Neural progenitor cell (in vitro differentiated cells): ENCODE results near the gene ZCCHC7. TPM values are rescaled to one million over a fixed set of nuclear protein-coding genes. Genes with fewer than 3 reads are reported as not detected.

Experiments
- DNase-seq: peaks from one replicate; pipeline ENCODE4 v3.0.0-alpha.2; 2016; ENCODE audit warnings: low spot score
- H2AFZ ChIP-seq: fragments of 200-600 bp; sonication (generic); replicated peaks from 2 replicates; pipeline ENCODE4 v1.6.1; 2016; ENCODE audit warnings: antibody characterized with exemption
- H3F3A ChIP-seq: fragments of 200-600 bp; sonication (generic); 2 replicates; pipeline ENCODE4 v1.6.1; 2016; ENCODE audit warnings: antibody characterized with exemption, low read depth
- H3K27ac ChIP-seq: fragments of 200-600 bp; sonication (generic); 2 replicates; pipeline ENCODE4 v1.5.1; 2016; ENCODE audit warnings: mild to moderate bottlenecking
- H3K27me3 ChIP-seq: fragments of 200-600 bp; sonication (generic); 2 replicates; pipeline ENCODE4 v1.6.1; 2016; ENCODE audit warnings: mild to moderate bottlenecking, moderate library complexity
- H3K36me3 ChIP-seq: fragments of 200-600 bp; sonication (generic); 2 replicates; pipeline ENCODE4 v1.5.1; 2016
- H3K4me1 ChIP-seq: fragments of 200-600 bp; sonication (generic); 2 replicates; pipeline ENCODE4 v1.6.1; 2016; ENCODE audit warnings: mixed run types
- H3K4me2 ChIP-seq: fragments of 200-600 bp; sonication (generic); 2 replicates; pipeline ENCODE4 v1.6.1; 2016
- H3K4me3 ChIP-seq: fragments of 200-600 bp; sonication (generic); 2 replicates; pipeline ENCODE4 v1.5.1; 2016
- H3K79me2 ChIP-seq: fragments of 200-600 bp; sonication (generic); 2 replicates; pipeline ENCODE4 v1.6.1; 2016; ENCODE audit warnings: low read depth
- H3K9ac ChIP-seq: fragments of 200-600 bp; sonication (generic); 2 replicates; pipeline ENCODE4 v1.6.1; 2016
- H3K9me3 ChIP-seq: fragments of 200-600 bp; sonication (generic); 2 replicates; pipeline ENCODE4 v1.5.1; 2016; ENCODE audit warnings: low read depth
- H4K20me1 ChIP-seq: fragments of 200-600 bp; sonication (generic); 2 replicates; pipeline ENCODE4 v1.6.1; 2016; ENCODE audit warnings: low read depth
- H3K27ac Mint-ChIP-seq: 3 replicates; pipeline ENCODE4 v1.8.0; 2021; ENCODE audit warnings: mixed read lengths
- H3K27me3 Mint-ChIP-seq: 2 replicates; pipeline ENCODE4 v1.8.0; 2022; ENCODE audit warnings: low read depth, mild to moderate bottlenecking, inconsistent platforms, moderate library complexity, mixed read lengths; ENCODE audit not compliant: insufficient read depth
- H3K36me3 Mint-ChIP-seq: 3 replicates; pipeline ENCODE4 v1.8.0; 2021; ENCODE audit warnings: mixed read lengths
- H3K4me1 Mint-ChIP-seq: 3 replicates; pipeline ENCODE4 v1.8.0; 2021; ENCODE audit warnings: mixed read lengths
- H3K4me3 Mint-ChIP-seq: 3 replicates; pipeline ENCODE4 v1.8.0; 2021; ENCODE audit warnings: mild to moderate bottlenecking, moderate library complexity, mixed read lengths
- H3K9me3 Mint-ChIP-seq: 3 replicates; pipeline ENCODE4 v1.8.0; 2020; ENCODE audit warnings: mixed read lengths
- EZH2 ChIP-seq: fragments of 200-600 bp; sonication (generic); IDR thresholded peaks from 2 replicates; pipeline ENCODE4 v1.6.1; 2017; ENCODE audit warnings: antibody characterized with exemption, mild to moderate bottlenecking, moderate library complexity
- EZH2phosphoT487 ChIP-seq: fragments of 200-600 bp; sonication (generic); IDR thresholded peaks from 2 replicates; pipeline ENCODE4 v1.6.1; 2017; ENCODE audit warnings: antibody characterized with exemption
- total RNA-seq: library from RNA; depleted of rRNA; stranded (reverse); fragments of >200 nt; gene quantifications from 2 replicates; pipeline ENCODE4 v1.2.3, GENCODE V29; 2015; ENCODE audit warnings: low replicate concordance
- TF ChIP-seq, protein P1 (sequence below): fragments of 200-600 bp; sonication (generic); IDR thresholded peaks from 2 replicates; pipeline ENCODE4 v1.5.1; 2017; ENCODE audit warnings: antibody characterized with exemption, mild to moderate bottlenecking

Gene ZCCHC7
- total RNA-seq, 1 donor from 2014 or later, result 27.6 TPM

DNA sequence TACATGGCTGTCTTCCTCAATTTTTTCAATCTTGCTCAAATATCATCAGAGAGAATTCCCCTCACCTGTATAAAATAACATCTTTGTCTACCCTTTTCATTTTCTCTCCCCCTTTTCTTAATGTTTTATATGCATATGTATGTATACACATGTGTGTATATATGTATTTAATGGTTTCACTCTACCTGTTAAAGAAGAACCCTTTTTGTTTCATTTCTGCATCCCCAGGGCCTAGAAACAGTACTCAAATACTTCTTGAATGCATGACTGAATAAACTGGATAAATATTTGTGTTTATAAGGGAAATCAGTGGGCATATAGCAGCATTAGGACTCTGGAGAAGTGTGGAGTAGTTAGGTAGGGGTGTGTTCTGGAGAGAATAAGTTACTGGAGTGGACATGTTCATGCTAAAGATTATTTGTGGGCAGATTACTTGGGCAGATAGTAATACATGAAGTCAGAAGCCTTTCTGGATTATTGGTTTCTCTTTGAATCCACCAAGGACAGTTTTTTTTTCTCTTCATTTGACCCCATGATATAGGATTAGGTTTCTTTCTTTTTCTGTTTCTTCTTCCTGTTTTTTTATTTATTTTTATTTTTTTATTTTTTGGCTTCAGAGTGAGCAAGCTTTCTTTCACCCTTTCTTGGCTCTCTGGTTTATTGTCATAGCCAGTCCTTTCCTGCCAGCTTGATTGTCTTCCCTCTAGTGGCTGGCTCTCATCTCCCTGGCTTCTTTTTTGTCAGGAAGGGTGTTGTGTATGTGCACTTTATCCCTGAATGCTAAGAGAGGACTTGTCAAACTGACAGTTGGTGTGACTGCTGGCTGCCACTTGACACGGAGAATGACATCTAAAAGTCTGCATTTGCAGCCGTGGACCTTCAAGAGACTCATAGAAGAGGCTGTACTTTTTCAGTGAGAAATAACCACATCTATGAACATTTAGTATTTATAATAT lies 89.3 kb downstream of the ZCCHC7 start:
- Histone ChIP-seq H3K36me3 (no peaks in the 10 kb centered on the region), H2AFZ (no peak overlapping the region), H3K9ac (no peak overlapping the region), H3K4me3 (no peak overlapping the region), H3K4me2 (no peak overlapping the region), H4K20me1 (no peaks in the 10 kb centered on the region), H3K27ac (peak overlapping the region; percentile 48), H3K27me3 (no peaks in the 10 kb centered on the region), H3K9me3 (no peaks in the 10 kb centered on the region), H3F3A (peaks cover 16% of the 10 kb centered on the region), H3K79me2 (peaks cover 19% of the 10 kb centered on the region), H3K4me1 (peaks cover 6% of the 10 kb centered on the region)
- DNase-seq, result peak; percentile 29
- Mint-ChIP-seq H3K9me3 (peaks cover 14% of the 10 kb centered on the region), H3K27ac (peak overlapping the region; percentile 55), H3K4me3 (no peak overlapping the region), H3K4me1 (peaks cover 40% of the 10 kb centered on the region), H3K27me3 (peaks cover 4% of the 10 kb centered on the region), H3K36me3 (peaks cover 27% of the 10 kb centered on the region)
- no peak for TF ChIP-seq EZH2
- TF ChIP-seq, protein P1, sequence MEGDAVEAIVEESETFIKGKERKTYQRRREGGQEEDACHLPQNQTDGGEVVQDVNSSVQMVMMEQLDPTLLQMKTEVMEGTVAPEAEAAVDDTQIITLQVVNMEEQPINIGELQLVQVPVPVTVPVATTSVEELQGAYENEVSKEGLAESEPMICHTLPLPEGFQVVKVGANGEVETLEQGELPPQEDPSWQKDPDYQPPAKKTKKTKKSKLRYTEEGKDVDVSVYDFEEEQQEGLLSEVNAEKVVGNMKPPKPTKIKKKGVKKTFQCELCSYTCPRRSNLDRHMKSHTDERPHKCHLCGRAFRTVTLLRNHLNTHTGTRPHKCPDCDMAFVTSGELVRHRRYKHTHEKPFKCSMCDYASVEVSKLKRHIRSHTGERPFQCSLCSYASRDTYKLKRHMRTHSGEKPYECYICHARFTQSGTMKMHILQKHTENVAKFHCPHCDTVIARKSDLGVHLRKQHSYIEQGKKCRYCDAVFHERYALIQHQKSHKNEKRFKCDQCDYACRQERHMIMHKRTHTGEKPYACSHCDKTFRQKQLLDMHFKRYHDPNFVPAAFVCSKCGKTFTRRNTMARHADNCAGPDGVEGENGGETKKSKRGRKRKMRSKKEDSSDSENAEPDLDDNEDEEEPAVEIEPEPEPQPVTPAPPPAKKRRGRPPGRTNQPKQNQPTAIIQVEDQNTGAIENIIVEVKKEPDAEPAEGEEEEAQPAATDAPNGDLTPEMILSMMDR, result peak; percentile 45

DNA sequence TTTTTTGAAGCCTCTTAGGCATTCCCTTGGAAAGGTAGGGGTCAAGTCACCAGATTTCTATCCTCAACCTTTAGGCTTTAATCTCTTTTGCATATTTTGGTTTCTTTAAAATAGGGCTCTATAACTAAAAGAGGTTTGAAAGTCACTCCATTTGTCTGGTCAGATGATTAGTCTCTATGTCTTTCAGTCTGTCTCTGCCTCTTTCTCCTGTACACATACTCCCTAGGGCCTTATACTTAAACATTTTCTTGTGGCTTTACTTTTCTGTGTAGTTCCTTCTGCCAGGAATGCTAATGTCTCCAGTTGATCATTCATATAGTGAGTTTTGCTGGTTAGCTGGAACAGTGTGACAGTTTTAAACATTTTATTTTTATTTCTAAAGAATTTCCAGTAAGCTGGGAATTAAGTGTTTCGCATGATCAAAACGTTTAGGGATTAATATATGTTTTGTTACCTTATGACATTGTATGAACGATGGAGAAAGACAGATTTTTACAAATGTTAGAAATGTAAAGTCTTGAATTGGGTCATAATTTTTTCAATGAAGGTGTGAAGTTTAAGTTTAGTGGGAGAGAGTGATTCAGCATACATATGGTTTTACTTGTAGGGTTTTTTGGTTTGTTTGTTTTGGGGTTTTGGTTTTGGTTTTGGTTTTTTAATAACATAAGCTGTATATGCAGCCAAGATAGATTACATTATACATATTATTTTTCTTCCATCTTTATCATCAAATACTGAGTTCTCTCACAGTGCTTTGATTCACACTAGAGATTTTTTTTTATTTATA lies 90.6 kb downstream of the ZCCHC7 start:
- TF ChIP-seq EZH2, result no peak
- TF ChIP-seq, protein P1, result no peak
- TF ChIP-seq EZH2phosphoT487, result no peak
- Histone ChIP-seq H4K20me1 (no peaks in the 10 kb centered on the region), H3K36me3 (no peaks in the 10 kb centered on the region), H3K4me2 (no peak overlapping the region), H3K27me3 (no peaks in the 10 kb centered on the region), H3K4me1 (peaks cover 6% of the 10 kb centered on the region), H2AFZ (no peak overlapping the region), H3F3A (peaks cover 16% of the 10 kb centered on the region), H3K4me3 (no peak overlapping the region), H3K9ac (no peak overlapping the region), H3K27ac (no peak overlapping the region), H3K79me2 (peaks cover 13% of the 10 kb centered on the region), H3K9me3 (no peaks in the 10 kb centered on the region)
- Mint-ChIP-seq H3K27me3 (no peaks in the 10 kb centered on the region), H3K27ac (peak overlapping the region; percentile 25), H3K9me3 (peaks cover 5% of the 10 kb centered on the region), H3K4me1 (peaks cover 52% of the 10 kb centered on the region), H3K4me3 (no peak overlapping the region), H3K36me3 (peaks cover 19% of the 10 kb centered on the region)
- DNase-seq, result no peak

DNA sequence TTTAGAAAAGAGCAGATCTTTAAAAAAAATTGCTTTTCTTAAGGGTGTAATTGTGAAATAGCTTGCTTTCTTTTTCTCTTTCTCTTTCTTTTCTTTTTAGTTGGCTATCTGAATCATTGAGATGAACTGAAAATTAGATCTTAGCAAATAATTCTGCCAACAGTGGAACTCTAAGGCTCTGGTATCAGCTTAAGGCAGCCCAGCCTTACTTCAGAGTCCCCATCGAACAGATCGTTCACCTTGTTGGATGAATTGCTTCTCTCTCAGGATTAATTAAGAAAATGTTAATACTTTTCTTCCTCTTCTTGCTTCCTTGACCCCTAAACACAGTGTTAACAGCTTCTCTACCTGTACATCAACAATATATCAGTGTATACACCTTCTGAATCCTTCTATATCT lies 92.1 kb downstream of the ZCCHC7 start:
- no peaks in the 10 kb centered on the region for H4K20me1 ChIP-seq
- H3K36me3 ChIP-seq, result no peaks in the 10 kb centered on the region
- H2AFZ ChIP-seq, result no peak overlapping the region
- H3K27me3 ChIP-seq, result no peaks in the 10 kb centered on the region
- Mint-ChIP-seq H3K36me3 (peaks cover 9% of the 10 kb centered on the region), H3K27ac (peak overlapping the region; percentile 6), H3K27me3 (no peaks in the 10 kb centered on the region), H3K4me1 (peaks cover 52% of the 10 kb centered on the region), H3K4me3 (no peak overlapping the region), H3K9me3 (no peaks in the 10 kb centered on the region)
- H3K4me3 ChIP-seq, result no peak overlapping the region
- H3K27ac ChIP-seq, result no peak overlapping the region
- no peak overlapping the region for H3K9ac ChIP-seq
- peaks cover 16% of the 10 kb centered on the region for H3F3A ChIP-seq
- no peak overlapping the region for H3K4me2 ChIP-seq
- TF ChIP-seq, protein P1, result no peak
- peaks cover 6% of the 10 kb centered on the region for H3K4me1 ChIP-seq
- DNase-seq, result no peak
- no peaks in the 10 kb centered on the region for H3K9me3 ChIP-seq
- H3K79me2 ChIP-seq, result peaks cover 16% of the 10 kb centered on the region
